AG10803 (cell line): ENCODE data around the gene SLC44A2.

Experiments
- DNase-seq: peaks from one replicate; pipeline ENCODE4 v3.0.0; 2010; ENCODE audit warnings: low read depth
- H3K4me3 ChIP-seq: 2 replicates; pipeline ENCODE4 v1.5.1; 2011; ENCODE audit warnings: mild to moderate bottlenecking, low read length, control low read depth
- TF ChIP-seq, protein P1 (sequence below): conservative IDR thresholded peaks from 2 replicates; pipeline ENCODE4 v1.5.1; 2011; ENCODE audit warnings: mild to moderate bottlenecking, low read length, control low read depth, inconsistent platforms

Gene SLC44A2

DNA sequence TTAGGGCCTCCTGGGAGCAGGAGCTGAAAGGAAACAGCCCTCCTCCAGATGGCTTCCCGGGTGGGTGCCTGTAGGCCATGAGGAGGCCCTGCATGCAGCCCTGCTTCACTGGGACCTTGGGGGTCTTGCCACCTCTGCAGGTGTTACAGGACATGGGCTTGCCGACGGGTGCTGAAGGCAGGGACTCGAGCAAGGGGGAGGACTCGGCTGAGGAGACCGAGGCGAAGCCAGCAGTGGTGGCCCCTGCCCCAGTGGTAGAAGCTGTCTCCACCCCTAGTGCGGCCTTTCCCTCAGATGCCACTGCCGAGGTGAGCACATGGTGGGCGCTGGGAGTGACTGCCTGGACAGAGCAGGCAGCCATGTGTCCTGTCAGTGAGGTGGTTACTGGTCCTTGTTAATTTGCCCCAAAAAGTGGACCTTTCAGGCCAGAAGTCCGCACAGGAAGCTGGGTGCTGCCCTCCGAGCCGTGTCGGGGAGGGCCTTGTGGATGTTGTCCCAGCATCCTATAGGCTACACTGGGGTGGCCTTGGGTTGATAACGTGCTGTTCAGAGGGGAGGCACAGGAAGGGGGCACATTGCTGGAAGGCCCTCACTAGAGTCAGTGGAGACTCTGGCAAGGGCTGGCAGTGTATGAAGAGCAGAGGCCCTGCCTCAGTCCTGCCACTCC lies 57.2 kb downstream of the SLC44A2 start:
- DNase-seq, result no peak
- TF ChIP-seq, protein P1, sequence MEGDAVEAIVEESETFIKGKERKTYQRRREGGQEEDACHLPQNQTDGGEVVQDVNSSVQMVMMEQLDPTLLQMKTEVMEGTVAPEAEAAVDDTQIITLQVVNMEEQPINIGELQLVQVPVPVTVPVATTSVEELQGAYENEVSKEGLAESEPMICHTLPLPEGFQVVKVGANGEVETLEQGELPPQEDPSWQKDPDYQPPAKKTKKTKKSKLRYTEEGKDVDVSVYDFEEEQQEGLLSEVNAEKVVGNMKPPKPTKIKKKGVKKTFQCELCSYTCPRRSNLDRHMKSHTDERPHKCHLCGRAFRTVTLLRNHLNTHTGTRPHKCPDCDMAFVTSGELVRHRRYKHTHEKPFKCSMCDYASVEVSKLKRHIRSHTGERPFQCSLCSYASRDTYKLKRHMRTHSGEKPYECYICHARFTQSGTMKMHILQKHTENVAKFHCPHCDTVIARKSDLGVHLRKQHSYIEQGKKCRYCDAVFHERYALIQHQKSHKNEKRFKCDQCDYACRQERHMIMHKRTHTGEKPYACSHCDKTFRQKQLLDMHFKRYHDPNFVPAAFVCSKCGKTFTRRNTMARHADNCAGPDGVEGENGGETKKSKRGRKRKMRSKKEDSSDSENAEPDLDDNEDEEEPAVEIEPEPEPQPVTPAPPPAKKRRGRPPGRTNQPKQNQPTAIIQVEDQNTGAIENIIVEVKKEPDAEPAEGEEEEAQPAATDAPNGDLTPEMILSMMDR, result no peak

DNA sequence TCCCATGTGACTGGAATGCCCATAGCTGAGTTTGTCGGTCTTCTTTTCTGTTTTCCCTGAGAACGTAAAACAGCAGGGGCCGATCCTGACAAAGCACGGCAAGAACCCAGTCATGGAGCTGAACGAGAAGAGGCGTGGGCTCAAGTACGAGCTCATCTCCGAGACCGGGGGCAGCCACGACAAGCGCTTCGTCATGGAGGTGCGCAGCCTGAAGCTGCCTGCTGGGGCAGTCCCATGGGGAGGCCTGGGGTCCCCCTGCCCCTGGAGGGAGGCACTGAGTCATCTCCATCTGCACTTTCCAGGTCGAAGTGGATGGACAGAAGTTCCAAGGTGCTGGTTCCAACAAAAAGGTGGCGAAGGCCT lies 57.7 kb downstream of the SLC44A2 start:
- TF ChIP-seq, protein P1, result no peak
- DNase-seq, result no peak
- H3K4me3 ChIP-seq, result no peak overlapping the region

More for the DNA sequence above, 57.2 kb downstream of the SLC44A2 start:
- H3K4me3 ChIP-seq, result no peak overlapping the region

DNA sequence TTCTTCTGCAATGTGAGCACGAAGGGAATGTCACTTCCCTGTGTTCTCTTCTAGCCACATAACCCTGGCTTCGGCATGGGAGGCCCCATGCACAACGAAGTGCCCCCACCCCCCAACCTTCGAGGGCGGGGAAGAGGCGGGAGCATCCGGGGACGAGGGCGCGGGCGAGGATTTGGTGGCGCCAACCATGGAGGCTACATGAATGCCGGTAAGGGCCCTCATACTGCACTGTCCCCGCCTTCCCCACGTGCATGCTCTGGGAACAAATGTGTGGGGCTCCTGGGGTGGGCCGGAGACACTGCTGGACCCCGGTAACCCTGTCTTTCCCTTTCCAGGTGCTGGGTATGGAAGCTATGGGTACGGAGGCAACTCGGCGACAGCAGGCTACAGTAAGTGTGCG lies 58.2 kb downstream of the SLC44A2 start:
- DNase-seq, result no peak

DNA sequence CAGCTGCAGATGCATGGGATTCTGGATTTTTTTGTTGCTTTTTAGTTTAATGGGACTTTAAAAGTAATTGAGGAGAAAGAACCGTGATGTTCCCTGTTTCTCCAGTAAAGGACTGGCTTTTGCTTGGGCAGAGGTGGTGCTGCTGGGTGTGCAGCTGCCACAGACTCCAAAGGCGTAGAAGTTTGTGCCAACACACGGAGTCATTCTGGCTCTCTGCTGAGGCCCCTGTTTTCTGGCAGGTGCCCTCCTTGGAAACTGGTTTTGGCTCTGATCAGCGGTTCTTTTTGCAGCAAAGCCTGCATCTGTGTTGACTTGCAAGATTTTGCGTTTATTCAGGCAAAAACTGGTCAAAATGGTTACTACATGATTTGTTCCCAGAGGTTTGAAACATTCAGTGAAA lies 59.9 kb downstream of the SLC44A2 start:
- no peak overlapping the region for H3K4me3 ChIP-seq
- TF ChIP-seq, protein P1, result no peak

More for the DNA sequence above, 58.2 kb downstream of the SLC44A2 start:
- TF ChIP-seq, protein P1, result no peak
- no peak overlapping the region for H3K4me3 ChIP-seq

DNA sequence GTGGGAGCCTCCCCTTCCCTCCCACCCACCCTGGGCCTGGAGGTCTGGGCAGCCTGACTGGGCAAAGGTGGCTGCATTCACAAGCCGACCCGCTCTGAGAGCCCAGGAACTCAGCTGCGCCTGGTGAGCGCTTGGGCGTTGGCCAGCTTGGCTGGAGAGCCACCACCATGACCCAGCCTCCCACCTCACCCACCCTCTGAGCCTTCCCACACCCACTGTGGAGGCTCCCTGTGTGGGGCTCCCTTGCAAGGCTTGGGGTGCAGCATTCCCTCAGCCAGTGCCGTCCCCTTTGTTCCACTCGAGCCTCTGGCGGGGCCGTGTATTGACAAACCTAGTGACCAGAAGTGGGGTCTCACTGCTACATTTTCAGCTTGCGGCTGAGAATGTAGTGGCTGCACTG lies 60.8 kb downstream of the SLC44A2 start:
- DNase-seq, result no peak
- no peak overlapping the region for H3K4me3 ChIP-seq
- TF ChIP-seq, protein P1, result no peak

More for the DNA sequence above, 59.9 kb downstream of the SLC44A2 start:
- no peak for DNase-seq

DNA sequence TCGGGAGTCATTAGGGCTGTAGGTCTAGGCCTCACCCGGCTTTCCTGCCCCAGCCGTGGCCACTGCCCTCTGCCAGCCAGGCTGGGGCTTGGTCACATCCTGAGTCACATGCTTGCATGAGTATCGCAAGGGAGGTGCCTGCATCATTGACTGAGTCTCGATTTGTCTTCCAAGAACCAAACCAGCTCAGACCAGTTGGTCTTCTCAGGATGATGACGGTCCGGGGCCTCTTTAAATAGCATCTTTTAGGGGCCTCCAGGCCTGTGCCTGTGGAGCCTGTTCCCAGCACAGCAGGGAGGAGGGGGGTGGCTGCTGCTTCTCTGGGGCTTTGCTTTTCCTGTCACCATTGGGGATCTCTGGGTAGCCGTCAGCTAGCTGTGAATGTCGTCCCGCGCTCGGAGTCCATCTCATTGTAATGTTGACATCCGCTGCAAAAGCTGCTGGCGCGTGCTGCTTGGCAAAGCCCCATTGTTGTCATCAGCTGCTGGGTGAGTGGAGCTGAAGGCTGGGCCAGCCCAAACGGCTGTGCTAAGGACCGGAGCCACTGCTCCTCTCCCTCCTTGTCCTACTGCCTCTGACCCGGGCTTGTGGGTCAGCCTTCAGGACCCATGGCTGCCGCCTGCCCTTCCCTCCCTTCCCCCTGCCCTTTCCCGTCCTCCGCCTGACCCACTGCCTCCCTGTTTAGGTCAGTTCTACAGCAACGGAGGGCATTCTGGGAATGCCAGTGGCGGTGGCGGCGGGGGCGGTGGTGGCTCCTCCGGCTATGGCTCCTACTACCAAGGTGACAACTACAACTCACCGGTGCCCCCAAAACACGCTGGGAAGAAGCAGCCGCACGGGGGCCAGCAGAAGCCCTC lies 61.5 kb downstream of the SLC44A2 start:
- TF ChIP-seq, protein P1, result no peak
- no peak for DNase-seq
- H3K4me3 ChIP-seq, result no peak overlapping the region
